D721Med (cell line): ENCODE measurements around the gene SDCCAG8.

Experiments used
- DNase-seq: peaks from one replicate; pipeline ENCODE4 v3.0.0; 2011; ENCODE audit warnings: low spot score; ENCODE audit not compliant: insufficient read length
- FAIRE-seq: peaks from 2 replicates; lab custom pipeline; 2011; peaks lifted over from hg19 to GRCh38; lab: Jason Lieb, UNC
- CTCF ChIP-seq: IDR thresholded peaks from 2 replicates; pipeline ENCODE4 v1.5.1; 2012; ENCODE audit warnings: mild to moderate bottlenecking, control low read depth; ENCODE audit not compliant: insufficient read depth; ENCODE audit errors: missing control alignments

The SDCCAG8 gene

DNA sequence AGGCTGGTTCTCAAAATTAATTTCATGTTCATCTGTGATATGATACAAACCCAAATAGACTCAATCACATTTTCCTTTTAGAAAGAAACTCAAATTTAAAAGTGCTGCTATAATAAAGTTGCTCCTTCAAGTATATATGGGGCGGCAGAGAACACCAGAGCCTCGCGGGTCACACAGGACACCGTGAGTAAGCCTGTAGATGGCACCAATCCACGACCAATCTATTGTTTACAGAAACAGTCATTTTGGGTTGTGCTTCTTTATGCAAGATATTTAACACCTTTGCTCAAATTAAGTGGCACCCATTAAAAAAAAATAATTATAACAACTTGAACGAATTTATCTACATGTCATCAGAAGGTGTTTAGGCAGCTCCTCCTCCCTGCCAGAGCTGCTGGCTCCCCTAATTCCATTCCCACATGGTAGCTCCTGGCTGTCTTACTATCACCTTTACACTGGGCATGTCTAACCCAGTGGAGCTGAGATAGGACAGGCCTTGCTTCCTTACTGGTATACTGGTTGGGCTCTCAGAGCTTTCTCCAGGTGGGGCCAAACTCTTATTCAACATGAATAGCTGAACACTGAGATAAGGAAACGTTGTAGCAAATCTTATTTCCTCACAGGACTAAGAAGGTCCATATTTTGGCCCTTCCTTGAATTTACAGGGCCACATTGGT, 287.0 kb downstream of the SDCCAG8 start:
- DNase-seq (no peak), FAIRE-seq (no peak)
- no peak for TF ChIP-seq CTCF

DNA sequence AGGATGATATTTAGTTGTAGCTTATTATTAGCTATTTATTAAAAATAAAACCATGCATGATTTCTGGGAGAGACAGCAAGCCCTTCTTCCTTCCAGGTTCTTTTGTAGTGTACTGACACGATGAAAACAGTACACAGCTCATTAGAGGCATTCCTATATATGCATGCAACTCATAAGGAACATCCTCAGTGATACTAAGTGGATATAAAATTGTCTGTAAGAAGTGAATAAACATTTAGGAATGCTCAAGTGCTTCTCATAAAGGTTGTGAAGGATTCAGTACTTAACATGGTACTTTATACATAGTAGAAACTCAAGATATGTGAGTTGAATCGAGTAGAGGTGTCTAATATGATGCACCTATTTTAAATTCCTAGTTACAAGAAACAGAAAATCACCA, 287.7 kb downstream of the SDCCAG8 start:
- FAIRE-seq (peak; percentile 89), DNase-seq (no peak)
- no peak for TF ChIP-seq CTCF

- FAIRE-seq (no peak), DNase-seq (no peak)
- TF ChIP-seq CTCF = no peak
Observed at GRCh38 chr1:243546457-243546856, 290.6 kb downstream of the SDCCAG8 start.

GRCh38 chr1:243547891-243548290, 292.1 kb downstream of the SDCCAG8 start:
- DNase-seq (no peak), FAIRE-seq (peak; percentile 89)
- TF ChIP-seq CTCF = no peak

- FAIRE-seq = peak; percentile 91
- no peak for DNase-seq
- TF ChIP-seq CTCF = no peak
Observed at GRCh38 chr1:243548516-243548915, 292.7 kb downstream of the SDCCAG8 start.

GRCh38 chr1:243549108-243549507, 293.3 kb downstream of the SDCCAG8 start:
- no peak for FAIRE-seq
- no peak for TF ChIP-seq CTCF
- DNase-seq = no peak
